ENCODE data around the gene PRRG1. TPM values are rescaled to one million over a fixed set of nuclear protein-coding genes. Genes with fewer than 3 reads are reported as not detected.
"Not testable (repeated sequence)": the region's sequence is repeated elsewhere in the genome, so short reads cannot be mapped to it uniquely, and the experiment has no call there.

The PRRG1 gene
- total and polyA plus RNA-seq, 5 donors from 2014 or later, result not detected

DNA sequence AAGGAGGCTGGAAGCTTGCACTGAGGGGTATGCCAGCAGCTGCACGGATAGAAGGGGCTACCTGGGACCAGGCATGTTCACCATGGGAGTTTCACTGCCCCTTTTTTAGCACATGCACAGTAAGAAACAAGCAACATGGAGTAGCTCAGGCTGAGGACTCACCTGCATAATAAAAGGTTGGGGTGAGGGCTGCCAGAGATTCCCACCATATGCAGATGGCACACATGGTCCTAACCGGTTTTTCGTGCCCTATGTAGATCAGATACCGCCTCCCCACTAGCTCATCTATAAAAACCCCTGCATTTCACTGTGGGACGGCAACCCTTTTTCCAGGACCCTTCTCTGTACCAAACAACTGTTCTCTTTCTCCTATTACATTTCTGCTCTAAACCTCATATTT, 125.3 kb downstream of the PRRG1 start:
- no peaks in the 10 kb centered on the region for H3K4me1 ChIP-seq (ENCODE audit: control insufficient read depth, insufficient read depth, low read length, poor library complexity, severe bottlenecking)
- Mint-ChIP-seq H3K4me1 (no peaks in the 10 kb centered on the region), H3K9me3 (peaks cover 0 to 3% (median 0%) of the 10 kb centered on the region in 7 donors), H3K27me3 (peaks cover 4% of the 10 kb centered on the region), H3K27ac (no peak overlapping the region), H3K36me3 (no peaks in the 10 kb centered on the region), H3K4me3 (no peak overlapping the region)
- H3K9me3 ChIP-seq (ENCODE audit: control insufficient read depth in 2 of 2, low read length in 2 of 2), result no peaks in the 10 kb centered on the region
- no peak overlapping the region for H3K27ac ChIP-seq (ENCODE audit: insufficient read depth, low read length, poor library complexity, severe bottlenecking)
- DNase-seq, result no peak
- no peaks in the 10 kb centered on the region for H3K36me3 ChIP-seq (ENCODE audit: control insufficient read depth, insufficient read depth, low read length)
- H3K27me3 ChIP-seq (ENCODE audit: control insufficient read depth, insufficient read depth, low read length), result no peaks in the 10 kb centered on the region
- ATAC-seq (ENCODE audit: low read depth in 2 of 2), result no peak
- H3K4me3 ChIP-seq (ENCODE audit: low read depth, low read length), result no peak overlapping the region

DNA sequence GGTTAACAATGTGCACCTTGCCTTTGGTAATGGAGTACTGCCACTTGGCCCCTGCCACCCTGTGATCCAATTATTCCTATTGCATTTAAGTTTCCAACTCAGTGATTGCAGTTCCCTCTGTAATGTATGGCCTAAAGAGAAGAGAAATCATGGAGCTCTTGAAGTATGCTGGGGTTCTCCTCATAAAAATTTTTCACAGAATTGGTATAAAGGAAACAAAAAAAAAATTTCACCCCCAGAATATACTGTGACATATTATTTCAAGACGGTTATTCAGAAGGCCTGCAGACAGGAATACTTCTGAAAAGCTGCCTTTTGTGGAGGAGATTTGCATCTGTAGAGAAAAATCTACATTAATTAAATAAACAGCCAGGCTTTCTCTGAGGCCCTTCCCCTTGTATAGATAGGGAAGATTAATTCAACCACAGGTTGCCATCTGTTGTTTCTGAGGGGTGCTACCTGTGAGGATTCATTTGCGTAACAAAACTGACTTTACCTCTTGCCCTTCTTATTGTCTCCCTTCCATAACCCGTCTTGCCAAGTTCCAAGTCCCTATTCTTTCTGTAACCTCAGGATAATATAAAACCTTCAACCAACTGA, 127.5 kb downstream of the PRRG1 start:
- ATAC-seq (ENCODE audit: low read depth in 2 of 2), result no peak
- no peak overlapping the region for H3K4me3 ChIP-seq (ENCODE audit: low read depth, low read length)
- H3K27ac Mint-ChIP-seq, result no peak overlapping the region
- H3K27ac ChIP-seq (ENCODE audit: insufficient read depth, low read length, poor library complexity, severe bottlenecking), result no peak overlapping the region
- H3K36me3 Mint-ChIP-seq, result no peaks in the 10 kb centered on the region
- no peaks in the 10 kb centered on the region for H3K4me1 ChIP-seq (ENCODE audit: control insufficient read depth, insufficient read depth, low read length, poor library complexity, severe bottlenecking)
- H3K9me3 ChIP-seq (ENCODE audit: control insufficient read depth in 2 of 2, low read length in 2 of 2), result no peaks in the 10 kb centered on the region
- no peaks in the 10 kb centered on the region for H3K4me1 Mint-ChIP-seq
- H3K4me3 Mint-ChIP-seq, result no peak overlapping the region
- H3K9me3 Mint-ChIP-seq, result peaks cover 0 to 5% (median 0%) of the 10 kb centered on the region in 7 donors
- peaks cover 4% of the 10 kb centered on the region for H3K27me3 Mint-ChIP-seq
- no peaks in the 10 kb centered on the region for H3K27me3 ChIP-seq (ENCODE audit: control insufficient read depth, insufficient read depth, low read length)
- no peaks in the 10 kb centered on the region for H3K36me3 ChIP-seq (ENCODE audit: control insufficient read depth, insufficient read depth, low read length)
- DNase-seq, result no peak

DNA sequence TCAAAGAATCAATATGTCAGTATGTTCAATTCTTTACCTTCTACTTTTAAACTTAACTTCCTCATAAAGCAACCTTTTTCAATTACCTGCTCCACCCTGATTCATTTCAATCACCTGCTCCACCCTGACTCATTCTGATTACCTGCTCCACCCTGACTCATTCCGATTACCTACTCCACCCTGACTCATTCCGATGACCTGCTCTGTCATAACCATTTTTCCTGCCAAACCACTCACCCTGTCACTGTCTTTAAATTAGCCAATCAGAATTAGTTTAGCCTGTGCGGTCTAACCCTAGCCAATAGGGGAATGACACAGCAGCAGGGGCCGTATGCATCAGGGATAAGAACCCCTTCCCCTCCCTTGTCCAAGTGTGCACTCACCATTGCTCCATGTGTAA, 135.2 kb downstream of the PRRG1 start:
- H3K27me3 ChIP-seq (ENCODE audit: control insufficient read depth, insufficient read depth, low read length); H3K36me3 ChIP-seq (ENCODE audit: control insufficient read depth, insufficient read depth, low read length); H3K27ac ChIP-seq (ENCODE audit: insufficient read depth, low read length, poor library complexity, severe bottlenecking); H3K36me3 Mint-ChIP-seq; DNase-seq; H3K4me3 Mint-ChIP-seq; ATAC-seq (ENCODE audit: low read depth in 2 of 2); H3K4me3 ChIP-seq (ENCODE audit: low read depth, low read length); H3K4me1 ChIP-seq (ENCODE audit: control insufficient read depth, insufficient read depth, low read length, poor library complexity, severe bottlenecking); H3K27me3 Mint-ChIP-seq; H3K9me3 Mint-ChIP-seq; H3K9me3 ChIP-seq (ENCODE audit: control insufficient read depth in 2 of 2, low read length in 2 of 2); H3K4me1 Mint-ChIP-seq: not testable (repeated sequence)
- peak overlapping the region in 1 of 3 donors; percentile 87 for H3K27ac Mint-ChIP-seq

DNA sequence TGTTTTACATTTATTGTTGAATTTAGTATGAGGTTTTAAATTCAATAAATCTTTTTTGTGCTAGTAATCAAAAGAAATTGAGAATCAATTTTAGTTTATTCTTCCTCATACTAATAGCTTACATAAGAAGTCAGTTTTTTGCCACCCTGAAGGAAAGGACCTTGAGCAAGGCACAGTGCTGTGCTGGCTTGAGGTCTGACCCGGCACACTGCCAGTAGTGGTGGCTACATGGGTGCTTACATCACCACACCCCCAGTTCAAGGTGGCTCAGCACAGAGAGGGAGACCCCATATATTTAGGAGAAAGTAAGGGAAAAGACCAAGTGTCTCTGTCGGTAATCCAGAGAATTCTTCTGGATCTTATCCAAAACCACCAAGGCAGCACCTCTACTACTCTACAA, 136.3 kb downstream of the PRRG1 start:
- H3K9me3 Mint-ChIP-seq, result peaks cover 0 to 4% (median 0%) of the 10 kb centered on the region in 7 donors
- no peak for ATAC-seq (ENCODE audit: low read depth in 2 of 2)

DNA sequence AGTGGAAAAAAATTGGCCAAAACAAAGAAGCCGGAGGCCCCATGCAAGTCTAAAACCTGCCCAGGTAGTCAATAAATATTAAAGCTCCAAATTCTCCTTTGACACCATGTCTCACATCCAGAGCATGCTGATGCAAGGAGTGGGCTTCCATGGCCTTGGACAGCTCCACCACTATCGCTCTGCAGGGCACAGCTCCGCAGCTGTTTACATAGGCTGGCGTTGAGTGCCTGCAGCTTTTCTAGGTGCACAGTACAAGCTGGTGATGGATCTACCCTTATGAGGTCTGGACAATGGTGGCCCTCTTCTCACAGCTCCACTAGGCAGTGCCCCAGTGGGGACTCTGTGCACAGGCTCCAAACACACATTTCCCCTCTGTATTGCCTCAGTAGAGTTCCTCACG, 138.1 kb downstream of the PRRG1 start:
- ATAC-seq (ENCODE audit: low read depth in 2 of 2), result no peak
- H3K4me3 Mint-ChIP-seq, result no peak overlapping the region

More for the DNA sequence above, 136.3 kb downstream of the PRRG1 start:
- no peak for DNase-seq
- Mint-ChIP-seq H3K27me3 (no peaks in the 10 kb centered on the region), H3K36me3 (no peaks in the 10 kb centered on the region), H3K4me1 (no peaks in the 10 kb centered on the region), H3K4me3 (no peak overlapping the region), H3K27ac (no peak overlapping the region)
- Histone ChIP-seq H3K27me3 (ENCODE audit: control insufficient read depth, insufficient read depth, low read length) (no peaks in the 10 kb centered on the region), H3K9me3 (ENCODE audit: control insufficient read depth in 2 of 2, low read length in 2 of 2) (no peaks in the 10 kb centered on the region), H3K27ac (ENCODE audit: insufficient read depth, low read length, poor library complexity, severe bottlenecking) (no peak overlapping the region), H3K4me1 (ENCODE audit: control insufficient read depth, insufficient read depth, low read length, poor library complexity, severe bottlenecking) (no peaks in the 10 kb centered on the region), H3K36me3 (ENCODE audit: control insufficient read depth, insufficient read depth, low read length) (no peaks in the 10 kb centered on the region), H3K4me3 (ENCODE audit: low read depth, low read length) (no peak overlapping the region)

DNA sequence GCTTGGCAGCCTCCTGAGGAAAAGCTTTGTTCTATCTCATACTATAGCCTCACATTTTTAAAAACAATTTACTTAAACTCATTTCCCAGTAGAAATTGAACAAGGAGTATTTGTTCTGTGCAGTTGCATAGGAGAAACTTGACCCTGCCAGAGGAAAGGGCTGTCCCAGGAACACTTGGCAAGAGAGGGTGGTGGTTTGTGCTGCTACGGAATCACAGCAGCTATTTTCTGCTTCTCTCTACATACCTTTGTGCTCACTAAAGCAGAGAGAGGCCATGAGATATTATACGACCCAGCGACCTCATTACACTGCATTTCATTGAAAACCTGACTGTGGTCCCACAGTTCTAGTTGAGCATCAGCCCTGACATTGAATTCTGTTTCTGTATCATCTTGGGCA, 139.2 kb downstream of the PRRG1 start:
- no peaks in the 10 kb centered on the region for H3K27me3 ChIP-seq (ENCODE audit: control insufficient read depth, insufficient read depth, low read length)
- no peaks in the 10 kb centered on the region for H3K36me3 Mint-ChIP-seq
- no peak overlapping the region for H3K4me3 Mint-ChIP-seq
- no peaks in the 10 kb centered on the region for H3K36me3 ChIP-seq (ENCODE audit: control insufficient read depth, insufficient read depth, low read length)
- no peaks in the 10 kb centered on the region for H3K4me1 ChIP-seq (ENCODE audit: control insufficient read depth, insufficient read depth, low read length, poor library complexity, severe bottlenecking)
- H3K27ac Mint-ChIP-seq, result no peak overlapping the region
- no peaks in the 10 kb centered on the region for H3K9me3 ChIP-seq (ENCODE audit: control insufficient read depth in 2 of 2, low read length in 2 of 2)
- H3K9me3 Mint-ChIP-seq, result peaks cover 0 to 3% (median 0%) of the 10 kb centered on the region in 7 donors
- H3K4me1 Mint-ChIP-seq, result no peaks in the 10 kb centered on the region
- ATAC-seq (ENCODE audit: low read depth in 2 of 2) (no peak), DNase-seq (no peak)
- H3K27me3 Mint-ChIP-seq, result no peaks in the 10 kb centered on the region
- H3K4me3 ChIP-seq (ENCODE audit: low read depth, low read length), result no peak overlapping the region
- H3K27ac ChIP-seq (ENCODE audit: insufficient read depth, low read length, poor library complexity, severe bottlenecking), result no peak overlapping the region

More for the DNA sequence above, 138.1 kb downstream of the PRRG1 start:
- Mint-ChIP-seq H3K9me3 (peaks cover 0 to 4% (median 0%) of the 10 kb centered on the region in 7 donors), H3K4me1 (no peaks in the 10 kb centered on the region), H3K27ac (no peak overlapping the region), H3K27me3 (no peaks in the 10 kb centered on the region), H3K36me3 (no peaks in the 10 kb centered on the region)
- Histone ChIP-seq H3K9me3 (ENCODE audit: control insufficient read depth in 2 of 2, low read length in 2 of 2) (no peaks in the 10 kb centered on the region), H3K36me3 (ENCODE audit: control insufficient read depth, insufficient read depth, low read length) (no peaks in the 10 kb centered on the region), H3K4me3 (ENCODE audit: low read depth, low read length) (no peak overlapping the region), H3K27me3 (ENCODE audit: control insufficient read depth, insufficient read depth, low read length) (no peaks in the 10 kb centered on the region), H3K4me1 (ENCODE audit: control insufficient read depth, insufficient read depth, low read length, poor library complexity, severe bottlenecking) (no peaks in the 10 kb centered on the region), H3K27ac (ENCODE audit: insufficient read depth, low read length, poor library complexity, severe bottlenecking) (no peak overlapping the region)
- no peak for DNase-seq

DNA sequence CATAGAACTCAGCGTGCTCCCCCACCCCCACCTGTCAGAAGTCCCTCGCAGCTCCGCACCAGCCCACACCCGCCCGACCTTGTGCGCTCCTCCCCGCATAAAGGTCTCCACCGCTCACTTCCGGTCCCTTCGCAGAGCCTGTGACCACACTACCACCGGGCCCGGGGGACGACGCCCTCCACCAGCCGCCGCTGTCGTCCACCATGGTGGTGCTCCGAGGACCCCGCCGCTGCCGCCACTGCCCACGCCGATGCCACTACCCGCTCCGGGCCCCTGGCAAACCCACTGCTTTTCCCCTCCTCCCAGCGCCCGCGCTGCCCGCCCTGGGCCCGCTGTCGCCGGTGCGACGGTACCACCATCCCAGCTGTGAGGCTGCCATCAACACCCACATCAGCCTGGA, 142.5 kb downstream of the PRRG1 start:
- Mint-ChIP-seq H3K9me3 (peaks cover 0 to 3% (median 0%) of the 10 kb centered on the region in 7 donors), H3K4me3 (no peak overlapping the region), H3K27me3 (no peaks in the 10 kb centered on the region), H3K4me1 (no peaks in the 10 kb centered on the region), H3K36me3 (no peaks in the 10 kb centered on the region), H3K27ac (no peak overlapping the region)
- ATAC-seq (ENCODE audit: low read depth in 2 of 2) (no peak), DNase-seq (no peak)
- no peaks in the 10 kb centered on the region for H3K36me3 ChIP-seq (ENCODE audit: control insufficient read depth, insufficient read depth, low read length)
- H3K27me3 ChIP-seq (ENCODE audit: control insufficient read depth, insufficient read depth, low read length), result no peaks in the 10 kb centered on the region
- H3K4me1 ChIP-seq (ENCODE audit: control insufficient read depth, insufficient read depth, low read length, poor library complexity, severe bottlenecking), result no peaks in the 10 kb centered on the region
- H3K4me3 ChIP-seq (ENCODE audit: low read depth, low read length), result no peak overlapping the region
- no peaks in the 10 kb centered on the region for H3K9me3 ChIP-seq (ENCODE audit: control insufficient read depth in 2 of 2, low read length in 2 of 2)
- no peak overlapping the region for H3K27ac ChIP-seq (ENCODE audit: insufficient read depth, low read length, poor library complexity, severe bottlenecking)

DNA sequence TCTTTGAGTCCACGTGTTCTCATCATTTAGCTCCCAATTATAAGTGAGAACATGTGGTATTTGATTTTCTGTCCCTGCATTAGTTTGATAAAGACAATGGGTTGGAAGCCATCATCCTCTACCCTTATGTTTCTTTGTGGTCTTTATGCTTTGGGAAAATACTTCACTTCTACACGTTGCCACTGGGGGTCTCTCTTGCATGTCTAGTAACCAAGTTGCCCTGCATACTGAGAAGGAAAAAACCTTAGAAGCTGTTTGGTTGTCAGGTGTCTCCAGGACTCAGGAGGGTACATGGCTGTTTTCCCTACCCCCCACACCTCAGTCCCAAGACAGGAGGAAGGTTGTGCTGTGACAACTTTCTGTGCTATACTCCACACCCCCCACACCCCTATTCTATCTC, 146.6 kb downstream of the PRRG1 start:
- H3K4me3 Mint-ChIP-seq; H3K27ac ChIP-seq (ENCODE audit: insufficient read depth, low read length, poor library complexity, severe bottlenecking); H3K9me3 Mint-ChIP-seq; H3K4me3 ChIP-seq (ENCODE audit: low read depth, low read length); H3K9me3 ChIP-seq (ENCODE audit: control insufficient read depth in 2 of 2, low read length in 2 of 2); H3K4me1 Mint-ChIP-seq; H3K27me3 Mint-ChIP-seq; H3K4me1 ChIP-seq (ENCODE audit: control insufficient read depth, insufficient read depth, low read length, poor library complexity, severe bottlenecking); DNase-seq; H3K27me3 ChIP-seq (ENCODE audit: control insufficient read depth, insufficient read depth, low read length); ATAC-seq (ENCODE audit: low read depth in 2 of 2); H3K36me3 Mint-ChIP-seq; H3K27ac Mint-ChIP-seq; H3K36me3 ChIP-seq (ENCODE audit: control insufficient read depth, insufficient read depth, low read length): not testable (repeated sequence)

Measured in CD4-positive, CD25-positive, alpha-beta regulatory T cell (primary cell).